IPS DF 4.7 (cell line): ENCODE results near the gene STARD8.

Experiments used
- DNase-seq: peaks from one replicate; pipeline ENCODE4 v3.0.0-alpha.2; 2013; ENCODE audit warnings: low spot score; ENCODE audit errors: extremely low read depth

Gene STARD8

GRCh38 chrX:68690936-68691501 lies 43.6 kb downstream of the STARD8 start:
- DNase-seq = no peak

GRCh38 chrX:68691921-68692320 lies 44.5 kb downstream of the STARD8 start:
- no peak for DNase-seq

- DNase-seq = no peak
Measured at GRCh38 chrX:68692651-68693050, 45.2 kb downstream of the STARD8 start.

- no peak for DNase-seq
Measured at GRCh38 chrX:68693481-68694434, 46.3 kb downstream of the STARD8 start.

GRCh38 chrX:68694435-68695205 lies 47.2 kb downstream of the STARD8 start:
- no peak for DNase-seq

- DNase-seq = no peak
Measured at GRCh38 chrX:68695206-68695845, 47.9 kb downstream of the STARD8 start.

GRCh38 chrX:68696267-68696990 lies 49.0 kb downstream of the STARD8 start:
- DNase-seq = no peak

GRCh38 chrX:68697036-68697435 lies 49.6 kb downstream of the STARD8 start:
- no peak for DNase-seq

GRCh38 chrX:68697465-68698125 lies 50.1 kb downstream of the STARD8 start:
- no peak for DNase-seq

GRCh38 chrX:68698942-68699341 lies 51.5 kb downstream of the STARD8 start:
- no peak for DNase-seq

- no peak for DNase-seq
Measured at GRCh38 chrX:68699960-68700746, 52.7 kb downstream of the STARD8 start.

GRCh38 chrX:68703369-68703768 lies 55.9 kb downstream of the STARD8 start:
- DNase-seq = no peak

- DNase-seq = no peak
Measured at GRCh38 chrX:68703846-68704245, 56.4 kb downstream of the STARD8 start.

GRCh38 chrX:68705986-68706385 lies 58.5 kb downstream of the STARD8 start:
- no peak for DNase-seq

GRCh38 chrX:68708503-68709290 lies 61.2 kb downstream of the STARD8 start:
- DNase-seq = no peak

- no peak for DNase-seq
Measured at GRCh38 chrX:68710870-68711576, 63.6 kb downstream of the STARD8 start.

- no peak for DNase-seq
Measured at GRCh38 chrX:68711845-68712244, 64.4 kb downstream of the STARD8 start.

- DNase-seq = no peak
Measured at GRCh38 chrX:68714856-68715255, 67.4 kb downstream of the STARD8 start.
